ENCODE results near the gene IFI27L2.

GRCh38 chr14:94102768-94103482 is 26.5 kb downstream of the IFI27L2 start:
- TF ChIP-seq POLR2A (IDR thresholded peaks at IDR 0.05) (no peak), CTCF (IDR thresholded peaks at IDR 0.05) (no peak)

All from thyroid gland (tissue), 4 donors.